A172 (cell line): ENCODE results near the gene NRF1. TPM values are rescaled to one million over a fixed set of nuclear protein-coding genes. Genes with fewer than 3 reads are reported as not detected.

Experiments
- DNase-seq: peaks from one replicate; pipeline ENCODE4 v3.0.0-alpha.2; 2015; ENCODE audit warnings: low spot score
- total RNA-seq: library from RNA; depleted of rRNA; stranded (reverse); fragments of >200 nt; shearing (Covaris generic); gene quantifications from 2 replicates; pipeline ENCODE4 v1.2.3, GENCODE V29; 2014

The NRF1 gene
- total RNA-seq, 1 experiment from 2014 or later, result 6.0 TPM

DNA sequence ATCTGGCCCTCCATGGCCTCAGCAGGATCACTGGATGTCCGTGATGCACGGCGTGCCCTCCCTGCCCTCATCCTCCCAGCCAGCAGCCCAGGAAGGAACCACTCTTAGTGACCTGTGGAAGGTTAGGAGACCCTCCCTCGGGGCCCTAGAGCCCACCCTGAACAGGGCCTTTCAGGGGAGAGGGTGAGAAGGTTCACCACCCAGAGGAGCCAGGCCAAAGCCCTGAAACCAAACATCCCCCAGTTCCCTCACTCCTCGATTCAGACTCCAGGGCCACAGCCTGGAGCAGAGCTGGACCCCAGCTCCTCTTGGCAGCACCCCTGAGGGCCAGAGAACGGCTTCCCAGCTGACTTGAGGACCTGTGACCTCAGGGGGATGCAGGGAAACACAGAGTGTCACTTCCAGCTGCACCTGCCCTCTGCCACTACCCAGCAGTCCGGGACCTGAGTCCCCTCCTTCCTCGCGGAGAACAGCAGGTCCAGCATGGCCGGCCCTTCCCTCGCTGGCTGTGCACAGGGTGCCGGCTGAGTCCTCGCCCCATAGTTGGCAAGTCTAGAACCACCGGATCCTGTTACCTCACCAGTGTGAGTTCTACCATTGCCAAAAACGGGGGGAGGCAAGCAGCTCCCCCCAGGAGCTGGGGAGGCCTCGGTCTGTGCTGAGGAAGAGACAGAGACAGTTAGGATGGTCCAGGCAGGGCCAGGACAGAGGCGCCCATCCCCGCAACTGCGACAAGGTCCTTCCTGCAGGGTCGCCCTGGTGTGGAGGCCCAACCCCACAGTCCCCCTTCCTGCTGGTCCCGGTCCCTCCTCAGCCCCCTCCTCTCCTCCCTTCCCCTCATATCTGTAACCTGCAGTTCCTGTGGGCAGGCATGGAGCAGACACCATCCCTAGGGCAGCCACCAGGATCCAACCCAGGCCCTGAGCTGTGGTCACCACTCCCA, 158.6 kb downstream of the NRF1 start:
- DNase-seq, result no peak

- no peak for DNase-seq
Measured at GRCh38 chr7:129771201-129771927, 159.8 kb downstream of the NRF1 start.

DNA sequence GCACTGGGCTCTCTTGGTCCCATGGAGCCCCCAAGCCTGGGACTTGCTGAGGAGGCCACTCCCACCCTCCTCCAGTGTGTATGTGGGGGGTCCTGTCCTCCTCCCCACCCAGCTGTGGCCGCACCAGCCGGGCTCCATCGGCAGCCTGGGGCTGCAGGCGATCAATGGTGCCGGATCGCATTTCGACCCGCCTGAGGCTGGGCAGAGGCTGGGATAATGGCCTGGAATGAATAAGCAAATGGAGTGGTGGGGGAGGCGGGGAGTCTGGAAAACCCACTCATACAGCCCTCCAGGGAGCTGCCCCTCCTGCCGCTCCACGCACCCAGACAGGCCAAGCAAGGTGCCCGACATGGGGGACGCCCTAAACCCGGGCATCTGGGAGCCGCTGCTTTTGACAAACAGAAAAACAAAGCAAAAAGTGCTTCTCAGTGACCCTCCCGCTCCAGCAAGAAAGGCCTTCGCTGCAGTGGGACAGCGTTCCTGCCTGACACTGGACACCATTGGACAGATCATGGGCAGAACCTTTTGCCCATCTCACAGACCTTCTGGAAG, 160.5 kb downstream of the NRF1 start:
- no peak for DNase-seq

GRCh38 chr7:129772646-129773280, 161.2 kb downstream of the NRF1 start:
- DNase-seq, result no peak

GRCh38 chr7:129773328-129773731, 161.8 kb downstream of the NRF1 start:
- DNase-seq, result peak; percentile 13

DNA sequence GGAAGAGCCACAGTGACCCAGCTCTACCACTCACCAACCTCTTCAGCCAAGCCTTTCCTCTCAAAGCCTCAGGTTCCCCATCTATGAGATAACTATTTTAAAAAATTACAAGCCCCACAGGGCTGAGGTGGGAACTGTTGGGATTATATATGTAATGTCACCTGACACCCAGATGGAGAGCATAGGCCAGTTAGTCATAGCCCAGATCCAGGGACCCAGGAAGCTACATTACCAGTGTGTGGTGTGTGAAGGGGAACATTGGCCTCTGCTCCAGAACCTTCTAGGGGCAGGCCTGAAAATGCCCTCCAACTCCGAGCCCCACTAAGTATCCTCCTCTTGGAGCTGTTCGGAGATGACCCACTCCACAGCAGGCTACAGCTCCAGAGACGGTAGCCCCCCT, 162.4 kb downstream of the NRF1 start:
- peak; percentile 17 for DNase-seq

DNA sequence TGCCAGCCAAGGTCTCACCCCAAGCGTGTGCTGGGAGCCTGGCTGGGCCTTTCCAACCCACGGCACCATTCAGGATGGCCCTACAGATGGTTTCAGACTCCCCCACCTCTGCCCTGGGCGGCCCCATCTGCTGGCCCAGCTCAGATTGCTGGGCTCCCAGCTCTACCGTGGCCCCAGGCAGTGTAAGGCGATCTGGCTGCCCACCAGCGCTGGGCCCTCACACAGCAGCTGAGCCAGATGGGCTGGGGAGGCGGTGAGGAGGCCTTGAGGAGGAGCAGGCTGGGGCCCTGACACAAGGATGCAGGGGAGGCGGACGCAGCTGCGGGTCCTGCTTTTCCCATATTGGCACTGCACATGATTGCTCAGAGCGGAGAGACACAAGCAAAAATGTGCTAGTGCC, 162.8 kb downstream of the NRF1 start:
- DNase-seq, result no peak

DNA sequence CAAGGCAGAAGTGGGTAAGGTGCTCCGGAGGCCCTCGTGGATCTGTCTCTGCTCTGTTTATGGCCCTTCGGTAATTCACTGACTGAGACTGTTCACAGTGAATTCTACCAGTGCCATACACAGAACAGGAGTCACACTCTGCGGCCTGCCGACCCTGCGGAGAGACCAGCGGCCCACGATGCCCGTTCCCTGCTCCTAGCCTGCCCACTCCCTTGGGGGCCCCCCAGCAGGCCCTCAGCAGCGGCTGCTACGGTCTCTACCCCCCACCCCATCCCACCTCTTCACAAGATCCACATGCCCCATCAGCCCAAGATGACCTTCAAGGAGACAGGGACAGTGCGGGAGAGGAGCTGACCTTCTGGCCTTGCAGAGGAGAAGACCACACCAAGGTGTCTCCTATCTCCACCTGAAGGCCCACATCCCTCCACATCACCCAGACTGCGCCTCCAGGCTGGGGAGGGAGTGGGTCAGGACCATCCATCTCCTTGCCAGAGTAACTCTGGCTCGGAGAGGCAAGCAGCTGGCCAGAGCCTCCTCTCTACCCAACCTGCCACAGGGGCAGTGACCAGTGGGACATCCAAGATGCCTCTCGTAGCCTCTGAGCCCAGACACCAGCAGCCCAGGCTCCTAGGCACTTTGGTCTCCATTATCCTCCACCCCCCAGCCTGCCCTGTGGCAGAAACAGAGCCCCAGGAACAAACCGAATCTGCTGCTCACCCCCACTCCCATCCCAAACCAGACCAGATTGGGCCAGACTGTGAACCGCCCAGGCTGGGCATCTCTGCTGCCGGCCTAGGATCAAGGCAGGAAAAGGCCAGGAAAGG, 163.6 kb downstream of the NRF1 start:
- no peak for DNase-seq

- DNase-seq, result no peak
Measured at GRCh38 chr7:129775695-129776361, 164.3 kb downstream of the NRF1 start.

DNA sequence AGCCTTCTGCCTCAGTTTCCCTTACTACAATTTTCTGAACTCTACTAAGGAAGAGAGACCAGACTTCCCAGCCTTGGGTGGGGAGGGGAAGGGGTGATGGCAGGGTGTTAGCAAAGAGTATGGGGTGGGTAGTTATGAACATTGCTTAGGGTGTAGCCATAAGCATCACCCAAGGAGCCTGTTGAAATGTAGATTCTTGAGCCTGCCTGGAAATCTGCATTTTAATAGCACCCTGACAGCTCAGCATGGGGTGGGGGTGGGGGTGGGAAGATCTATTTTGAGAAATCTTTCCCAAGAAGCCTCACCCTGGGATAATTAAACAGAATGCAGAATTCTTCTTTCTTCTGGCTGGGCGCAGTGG, 164.8 kb downstream of the NRF1 start:
- no peak for DNase-seq

DNA sequence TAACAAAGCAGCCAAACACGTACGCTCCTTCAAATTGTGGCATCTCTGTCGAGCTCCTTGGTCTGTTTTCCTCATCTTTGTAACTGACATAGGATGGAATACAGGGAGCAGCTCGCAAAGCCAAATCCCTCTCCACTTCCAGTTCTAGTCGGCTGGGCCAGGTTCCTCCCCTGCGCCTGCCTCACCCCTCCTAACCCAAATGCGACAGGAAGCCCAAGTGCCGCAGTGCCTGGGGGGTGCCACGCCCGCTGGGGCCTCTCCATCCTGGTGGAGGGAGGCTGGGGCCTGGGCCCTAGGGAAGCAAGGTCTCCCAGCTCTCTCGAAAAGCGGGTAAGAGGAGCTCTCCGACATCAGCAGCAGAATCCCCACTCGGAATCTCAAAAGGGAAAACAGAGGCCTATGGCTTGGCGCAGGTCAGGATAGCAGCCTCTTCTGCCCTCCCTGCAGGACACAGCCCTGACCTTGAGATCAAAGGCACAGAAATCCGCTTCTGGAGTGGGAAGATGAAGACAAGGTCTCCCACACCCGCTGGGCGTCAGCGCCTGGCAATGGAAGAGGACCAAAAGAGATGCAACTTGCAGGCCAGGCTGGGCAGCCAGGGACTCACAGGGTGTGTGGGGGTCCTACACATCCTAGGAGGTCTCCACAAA, 165.8 kb downstream of the NRF1 start:
- no peak for DNase-seq

DNA sequence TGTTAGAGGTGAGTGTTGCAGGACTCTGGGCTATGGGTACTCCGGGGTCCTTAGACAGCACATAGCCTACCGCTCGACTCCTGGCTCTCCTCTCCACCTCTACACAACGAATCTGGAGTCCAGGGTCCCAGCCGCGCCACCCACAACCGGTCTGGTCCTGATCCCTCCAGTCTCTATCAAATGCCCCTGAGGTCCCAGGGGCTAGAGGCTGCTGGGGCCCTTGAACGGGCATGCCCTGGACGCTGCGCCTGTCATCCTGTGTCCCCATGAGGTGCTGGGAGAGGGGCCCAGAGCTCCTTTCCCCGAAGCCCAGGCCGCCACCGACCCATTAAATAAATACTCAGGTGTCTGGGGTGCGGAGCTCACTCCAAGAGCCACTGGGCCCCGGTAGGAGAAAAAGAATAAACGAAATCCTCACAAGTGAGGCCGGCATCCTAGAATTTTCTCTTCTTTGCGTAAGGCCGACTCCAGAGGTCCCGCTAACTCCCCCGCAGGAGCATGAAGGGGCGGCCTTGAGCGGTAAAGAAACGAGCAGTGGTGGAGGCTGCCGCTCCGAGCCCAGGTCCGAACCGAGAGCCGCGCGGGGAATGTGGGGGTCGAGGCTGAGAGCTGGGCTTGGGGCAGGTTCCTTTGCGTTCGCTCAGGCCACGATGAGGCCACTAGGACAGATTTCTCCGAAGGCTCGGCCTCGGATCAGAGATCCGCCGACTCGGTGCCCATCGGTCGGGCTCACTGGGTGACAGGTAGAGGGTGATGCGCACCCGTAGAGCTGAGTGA, 166.7 kb downstream of the NRF1 start:
- no peak for DNase-seq

- peak; percentile 5 for DNase-seq
Measured at GRCh38 chr7:129778770-129779601, 167.5 kb downstream of the NRF1 start.

DNA sequence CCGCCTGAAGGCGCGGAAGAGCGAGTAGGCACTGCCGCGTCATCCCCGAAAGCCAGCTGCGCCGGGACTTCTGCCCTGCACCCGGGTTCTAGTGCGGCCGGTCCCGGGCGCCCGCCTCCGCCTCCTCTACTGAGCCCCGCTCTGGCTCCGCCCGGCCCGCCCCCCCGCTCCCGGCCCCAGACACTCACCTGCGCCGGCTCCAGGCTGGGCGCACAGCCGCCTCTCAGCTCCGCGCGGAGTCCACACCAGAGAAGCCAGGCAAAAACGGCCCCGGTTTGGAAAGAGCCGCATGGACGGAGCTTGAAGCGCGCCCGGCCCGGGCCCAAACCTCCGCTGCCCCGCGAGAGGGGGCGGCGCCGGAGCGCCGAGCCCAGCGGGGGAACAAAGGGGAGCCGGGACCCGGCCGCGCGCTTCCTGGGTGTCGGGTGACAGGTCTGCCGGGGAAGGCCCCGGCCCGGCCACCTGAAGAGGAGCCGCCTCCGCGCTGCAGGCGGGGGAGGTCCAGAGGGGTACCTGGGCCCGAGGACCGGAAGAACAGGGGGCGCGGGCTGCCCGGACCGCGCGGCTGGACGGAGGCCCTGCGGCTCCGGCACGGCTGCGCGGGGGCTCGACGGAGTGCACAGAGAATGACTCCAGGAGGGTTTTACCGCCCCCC, 168.2 kb downstream of the NRF1 start:
- DNase-seq, result peak; percentile 15

GRCh38 chr7:129780257-129780973, 168.9 kb downstream of the NRF1 start:
- peak; percentile 76 for DNase-seq

- peak; percentile 18 for DNase-seq
Measured at GRCh38 chr7:129780974-129781927, 169.7 kb downstream of the NRF1 start.
